Stimulated activated CD4-positive, alpha-beta T cell treated with anti-CD3 and anti-CD28 coated beads, Interleukin-4, amount 100 ng/mL, for 24 hours (primary cell): Measurements from ENCODE around the gene TPX2.
"Not testable (repeated sequence)": the region's sequence is repeated elsewhere in the genome, so short reads cannot be mapped to it uniquely, and the experiment has no call there.

ENCODE experiments used
- DNase-seq: peaks from one replicate; pipeline ENCODE4 v3.0.0-alpha.2; 2020

TPX2 gene

DNA sequence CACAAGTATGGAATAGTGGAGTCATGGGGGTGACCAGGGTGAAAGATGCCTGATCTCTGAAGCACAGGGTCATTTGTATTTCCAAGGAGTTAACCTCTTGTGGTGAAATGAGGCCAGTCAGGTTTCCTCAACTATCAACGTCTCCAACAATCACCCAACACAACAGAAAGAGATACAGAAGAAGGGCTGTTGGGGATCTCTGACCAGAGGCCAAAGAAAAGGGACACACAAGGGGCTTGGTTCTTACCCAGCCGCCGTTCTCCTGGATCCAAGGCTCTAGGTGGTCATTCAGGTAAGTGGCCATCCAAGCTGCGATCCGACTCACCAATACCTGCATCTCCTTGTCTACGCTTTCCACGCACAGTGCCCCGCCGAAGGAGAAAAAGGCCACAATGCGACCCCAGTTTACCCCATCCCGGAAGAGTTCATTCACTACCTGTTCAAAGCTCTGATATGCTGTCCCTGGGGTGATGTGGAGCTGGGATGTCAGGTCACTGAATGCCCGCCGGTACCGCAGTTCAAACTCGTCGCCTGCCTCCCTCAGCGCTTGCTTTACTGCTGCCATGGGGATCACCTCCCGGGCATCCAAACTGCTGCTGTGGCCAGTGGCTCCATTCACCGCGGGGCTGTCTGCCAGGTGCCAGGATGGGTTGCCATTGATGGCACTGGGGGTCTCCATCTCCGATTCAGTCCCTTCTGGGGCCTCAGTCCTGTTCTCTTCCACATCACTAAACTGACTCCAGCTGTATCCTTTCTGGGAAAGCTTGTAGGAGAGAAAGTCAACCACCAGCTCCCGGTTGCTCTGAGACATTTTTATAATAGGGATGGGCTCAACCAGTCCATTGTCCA is 17.5 kb upstream of the TPX2 start:
- DNase-seq = no peak

- peak; percentile 79 for DNase-seq
Observed at GRCh38 chr20:31722257-31723068, 16.6 kb upstream of the TPX2 start, which contains the start of gene BCL2L1. BCL2L1 (minus strand) TSS chr20:31722868; CDS start chr20:31722218, 650 bp downstream.

DNA sequence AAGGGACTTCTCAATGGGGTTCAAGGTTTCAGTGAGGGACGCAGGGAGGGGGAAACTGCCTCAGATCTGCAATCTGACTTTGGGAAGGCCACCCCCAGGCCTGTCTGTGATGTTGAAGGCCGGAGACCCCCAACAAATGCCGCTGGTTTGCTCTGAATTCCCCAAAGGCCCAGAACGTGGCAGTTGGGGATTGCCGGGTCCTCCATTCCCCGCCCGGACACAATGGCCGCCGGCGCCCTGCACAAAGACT is 16.1 kb upstream of the TPX2 start:
- no peak for DNase-seq

GRCh38 chr20:31723319-31724078 is 15.6 kb upstream of the TPX2 start:
- peak; percentile 98 for DNase-seq

- no peak for DNase-seq
Observed at GRCh38 chr20:31731321-31731717, 7.8 kb upstream of the TPX2 start.

- DNase-seq = no peak
Observed at GRCh38 chr20:31739550-31739977, 474 bp downstream of the TPX2 start.

- DNase-seq = no peak
Observed at GRCh38 chr20:31740208-31740607, 1.1 kb downstream of the TPX2 start.

GRCh38 chr20:31740656-31741323 is 1.7 kb downstream of the TPX2 start:
- no peak for DNase-seq

GRCh38 chr20:31746068-31746878 is 7.2 kb downstream of the TPX2 start:
- no peak for DNase-seq

DNA sequence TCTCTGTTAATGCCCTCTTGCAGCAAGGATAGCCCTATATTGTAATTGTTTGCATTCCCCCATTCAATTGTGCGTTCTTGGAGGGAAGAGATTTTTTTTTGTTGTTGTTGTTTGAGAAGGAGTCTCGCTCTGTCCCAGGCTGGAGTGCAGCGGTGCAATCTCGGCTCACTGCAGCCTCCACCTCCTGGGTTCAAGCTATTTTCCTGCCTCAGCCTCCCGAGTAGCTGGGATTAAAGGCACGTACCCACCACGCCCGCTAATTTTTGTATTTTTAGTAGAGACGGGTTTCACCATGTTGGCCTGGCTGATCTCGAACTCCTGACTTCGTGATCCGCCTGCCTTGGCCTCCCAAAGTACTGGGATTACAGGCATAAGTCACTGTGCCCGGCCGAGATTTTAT is 7.9 kb downstream of the TPX2 start:
- not testable (repeated sequence) for DNase-seq

GRCh38 chr20:31747640-31748039 is 8.6 kb downstream of the TPX2 start:
- DNase-seq = no peak

- DNase-seq = no peak
Observed at GRCh38 chr20:31749223-31749622, 10.1 kb downstream of the TPX2 start.

DNA sequence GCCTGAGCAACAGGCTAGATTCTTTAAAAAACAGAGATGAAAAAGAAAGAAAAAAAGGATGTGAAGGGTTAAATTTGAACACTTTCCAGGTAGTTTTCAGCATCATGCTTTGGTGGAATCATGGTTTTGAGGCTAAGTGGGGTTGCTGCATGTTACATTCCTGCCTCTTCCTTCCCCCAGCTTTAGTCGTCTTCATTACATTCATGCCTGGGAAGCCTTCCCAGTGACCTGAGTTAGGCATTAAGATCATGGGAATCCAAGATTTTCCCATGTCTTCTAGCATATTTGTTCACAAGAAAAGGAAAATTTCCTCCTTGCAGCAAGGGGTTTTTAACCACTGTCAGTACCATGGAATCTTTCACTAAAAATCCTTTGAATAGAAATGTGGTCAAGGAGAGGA is 12.0 kb downstream of the TPX2 start:
- no peak for DNase-seq

DNA sequence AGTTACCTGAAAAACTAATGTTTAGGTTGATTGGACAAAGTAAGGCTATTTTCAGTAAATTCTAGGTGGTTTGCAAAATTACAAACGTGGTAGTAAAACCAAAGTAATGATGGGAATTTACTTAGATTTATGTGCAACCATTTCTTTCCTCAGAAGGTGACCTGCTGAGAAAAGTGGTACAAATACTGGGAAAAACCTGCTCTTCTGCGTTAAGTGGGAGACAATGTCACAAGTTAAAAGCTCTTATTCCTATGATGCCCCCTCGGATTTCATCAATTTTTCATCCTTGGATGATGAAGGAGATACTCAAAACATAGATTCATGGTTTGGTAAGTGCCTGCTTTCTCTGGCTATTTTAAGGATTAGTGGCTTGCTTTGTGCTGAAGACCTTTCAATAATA is 18.2 kb downstream of the TPX2 start:
- no peak for DNase-seq

DNA sequence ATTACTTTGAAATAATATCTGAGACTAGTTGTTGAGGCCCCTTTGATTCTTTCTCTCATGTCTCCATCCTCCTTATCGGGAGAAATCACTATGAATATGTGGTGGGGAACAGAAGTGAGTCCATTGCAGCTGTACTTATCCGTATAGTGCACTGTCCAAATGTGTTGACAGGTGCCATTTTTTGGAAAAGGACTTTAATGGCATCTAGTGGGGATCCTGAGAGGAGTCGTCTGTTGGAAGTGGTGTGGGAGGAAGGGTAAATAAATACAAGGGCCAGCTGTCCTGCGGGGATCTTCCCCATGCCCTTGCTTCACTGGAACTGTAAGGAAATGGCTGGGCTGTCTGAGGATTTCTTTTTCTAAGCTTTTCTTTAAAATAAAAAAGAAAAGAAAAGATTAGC is 19.4 kb downstream of the TPX2 start:
- DNase-seq = no peak

- no peak for DNase-seq
Observed at GRCh38 chr20:31758991-31759390, 19.9 kb downstream of the TPX2 start.

GRCh38 chr20:31759836-31760518 is 20.9 kb downstream of the TPX2 start:
- no peak for DNase-seq

- no peak for DNase-seq
Observed at GRCh38 chr20:31760519-31761240, 21.6 kb downstream of the TPX2 start.

GRCh38 chr20:31764641-31765305 is 25.7 kb downstream of the TPX2 start:
- no peak for DNase-seq

DNA sequence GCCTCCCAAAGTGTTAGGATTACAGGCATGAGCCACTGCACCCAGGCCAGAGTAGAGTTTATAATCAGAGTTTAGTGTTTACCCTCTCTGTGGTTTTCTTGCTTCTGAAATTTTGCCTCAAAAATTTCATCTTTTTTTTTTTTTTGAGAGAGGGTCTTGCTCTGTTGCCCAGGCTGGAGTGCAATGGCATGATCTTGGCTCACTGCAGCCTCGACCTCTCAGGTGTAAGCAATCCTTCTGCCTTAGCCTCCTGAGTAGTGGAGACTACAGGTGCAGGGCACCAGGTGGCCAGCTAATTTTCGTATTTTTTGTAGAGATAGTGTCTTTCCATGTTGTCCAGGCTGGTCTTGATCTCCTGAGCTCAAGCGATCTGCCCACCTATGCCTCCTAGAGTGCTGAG is 28.7 kb downstream of the TPX2 start:
- DNase-seq = no peak
